Melanocyte of skin (primary cell): Measurements from ENCODE around the gene RRBP1. TPM values are rescaled to one million over a fixed set of nuclear protein-coding genes. Genes with fewer than 3 reads are reported as not detected.

Source experiments
- total RNA-seq, 2 donors: library from RNA; depleted of rRNA; stranded (reverse); fragments of >200 nt; gene quantifications; 2 replicates each; pipeline ENCODE4 v1.2.3, GENCODE V29; 2012

Gene RRBP1
- total RNA-seq = 10 to 100 TPM; 42.3 to 65.3 TPM

GRCh38 chr20:17682103-17682888 is at the start of gene RRBP1:
Gene RRBP1, minus strand, starts transcription at chr20:17682242. Its CDS starts 21,735 bp downstream, at chr20:17660507.

GRCh38 chr20:17699931-17700351 is 17.9 kb upstream of the RRBP1 start, which contains the start of gene BANF2:
Gene BANF2, plus strand, starts transcription at chr20:17699966. Its CDS starts 25,060 bp downstream, at chr20:17725026.

GRCh38 chr20:17569616-17570346 is 112.3 kb downstream of the RRBP1 start, which contains the start of gene DSTN:
Gene DSTN, plus strand, starts transcription at chr20:17570075. Its CDS starts 134 bp downstream, at chr20:17570209.

Other genes starting within 250 kb of the RRBP1 start
- 1 to 10 TPM; 2.0 to 3.8 TPM for gene BFSP1, start 150.9 kb downstream of the RRBP1 start, total RNA-seq
- 100 to 1,000 TPM; 130 to 139 TPM for gene DSTN, start 112.2 kb downstream of the RRBP1 start, total RNA-seq
- gene BANF2, start 17.7 kb upstream of the RRBP1 start, total RNA-seq = not detected